HEK293 (cell line): ENCODE data around the gene FGD1.
"Not testable (repeated sequence)": the region's sequence is repeated elsewhere in the genome, so short reads cannot be mapped to it uniquely, and the experiment has no call there.

ENCODE experiments used
- CTCF ChIA-PET: fragments of 350-600 bp; formaldehyde crosslinking; extraction: SDS; loops from one replicate; lab custom pipeline; 2021; ENCODE audit warnings: antibody characterized with exemption; lab: Yijun Ruan, JAX
- POLR2A ChIA-PET: fragments of 300-600 bp; formaldehyde crosslinking; extraction: SDS; loops from one replicate; lab custom pipeline; 2020; ENCODE audit warnings: antibody characterized with exemption, inconsistent platforms; lab: Yijun Ruan, JAX
- H3K27ac ChIP-seq: fragments of 200-500 bp; sonication (Bioruptor generic); 2 replicates; pipeline ENCODE4 v1.5.1; 2014; ENCODE audit warnings: low read depth, low read length, control low read depth, inconsistent platforms; ENCODE audit errors: extremely low read depth
- H3K36me3 ChIP-seq, 2 experiments: fragments of 200-500 bp in 1 of 2; sonication (Bioruptor generic) in 1 of 2; 1 replicate in 1 of 2; 2 replicates in 1 of 2; pipeline ENCODE4 v1.5.1; 2014 to 2017; ENCODE audit warnings: inconsistent platforms in 2 of 2, low read length in 2 of 2; ENCODE audit not compliant: control insufficient read depth in 2 of 2, insufficient read depth in 1 of 2
- H3K4me1 ChIP-seq: fragments of 200-500 bp; sonication (Bioruptor generic); 2 replicates; pipeline ENCODE4 v1.5.1; 2014; ENCODE audit warnings: mild to moderate bottlenecking, low read length, inconsistent platforms; ENCODE audit not compliant: control insufficient read depth, insufficient read depth
- H3K4me3 ChIP-seq: 2 replicates; pipeline ENCODE4 v1.5.1; 2011; ENCODE audit warnings: low read depth, mild to moderate bottlenecking, control low read depth, low read length, moderate library complexity
- H3K9me3 ChIP-seq: fragments of 200-500 bp; sonication (Bioruptor generic); 2 replicates; pipeline ENCODE4 v1.5.1; 2014; ENCODE audit warnings: low read depth, low read length, inconsistent platforms; ENCODE audit not compliant: control insufficient read depth, insufficient read depth
- EGR2 ChIP-seq: fragments of 450-650 bp; formaldehyde crosslinking; IDR thresholded peaks from 2 replicates; pipeline ENCODE4 v1.5.1; 2016; ENCODE audit warnings: low read depth, missing biosample characterization, missing genetic modification characterization
- GLIS2 ChIP-seq: fragments of 450-650 bp; formaldehyde crosslinking; IDR thresholded peaks from 2 replicates; pipeline ENCODE4 v1.5.1; 2016; ENCODE audit warnings: missing biosample characterization, missing genetic modification characterization
- IKZF3 ChIP-seq: fragments of 450-650 bp; IDR thresholded peaks from 2 replicates; pipeline ENCODE4 v1.5.0; 2018; ENCODE audit warnings: missing biosample characterization, mild to moderate bottlenecking, missing genetic modification characterization, moderate library complexity
- PRDM1 ChIP-seq: fragments of 450-650 bp; formaldehyde crosslinking; IDR thresholded peaks from 2 replicates; pipeline ENCODE4; 2016; ENCODE audit warnings: missing biosample characterization, missing genetic modification characterization
- PRDM10 ChIP-seq: fragments of 450-650 bp; formaldehyde crosslinking; IDR thresholded peaks from 2 replicates; pipeline ENCODE4 v1.5.1; 2016; ENCODE audit warnings: missing biosample characterization, missing genetic modification characterization
- REPIN1 ChIP-seq: fragments of 450-650 bp; formaldehyde crosslinking; IDR thresholded peaks from 2 replicates; pipeline ENCODE4 v1.5.1; 2017; ENCODE audit warnings: missing biosample characterization, missing genetic modification characterization, low read depth
- SCRT2 ChIP-seq: fragments of 450-650 bp; formaldehyde crosslinking; IDR thresholded peaks from 2 replicates; pipeline ENCODE4 v1.5.1; 2016; ENCODE audit warnings: missing biosample characterization, missing genetic modification characterization
- TCF7L2 ChIP-seq: IDR thresholded peaks from 2 replicates; pipeline ENCODE4 v1.6.1; 2011; ENCODE audit warnings: low read depth, mild to moderate bottlenecking, inconsistent platforms, low read length, moderate library complexity, borderline replicate concordance
- ZBTB17 ChIP-seq: fragments of 450-650 bp; formaldehyde crosslinking; IDR thresholded peaks from 2 replicates; pipeline ENCODE4 v1.5.1; 2016; ENCODE audit warnings: missing biosample characterization, missing genetic modification characterization
- ZBTB8A ChIP-seq: fragments of 450-650 bp; formaldehyde crosslinking; IDR thresholded peaks from 2 replicates; pipeline ENCODE4 v1.5.1; 2016; ENCODE audit warnings: missing biosample characterization, missing genetic modification characterization
- ZFHX2 ChIP-seq: fragments of 450-650 bp; formaldehyde crosslinking; conservative IDR thresholded peaks from 2 replicates; pipeline ENCODE4 v1.5.1; 2016; ENCODE audit warnings: missing biosample characterization, missing genetic modification characterization
- ZNF10 ChIP-seq: fragments of 450-650 bp; formaldehyde crosslinking; IDR thresholded peaks from 2 replicates; pipeline ENCODE4 v1.5.1; 2017; ENCODE audit warnings: missing biosample characterization, missing genetic modification characterization
- ZNF146 ChIP-seq: fragments of 450-650 bp; formaldehyde crosslinking; IDR thresholded peaks from 2 replicates; pipeline ENCODE4 v1.5.1; 2016; ENCODE audit warnings: missing biosample characterization, missing genetic modification characterization
- ZNF335 ChIP-seq: fragments of 450-650 bp; formaldehyde crosslinking; conservative IDR thresholded peaks from 2 replicates; pipeline ENCODE4 v1.5.1; 2016; ENCODE audit warnings: missing biosample characterization, missing genetic modification characterization
- ZNF416 ChIP-seq: fragments of 450-650 bp; formaldehyde crosslinking; IDR thresholded peaks from 2 replicates; pipeline ENCODE4 v1.5.1; 2016; ENCODE audit warnings: missing biosample characterization, missing genetic modification characterization

The FGD1 gene

GRCh38 chrX:54495814-54496516, at the start of gene FGD1 (continued):
- TF ChIP-seq PRDM10 (tag by site-specific recombination) (peak; percentile 58; the same call in 1 of the 2 replicates), ZNF416 (no peak), IKZF3 (tag by site-specific recombination) (0 out of 2 replicates have a peak, but pooled peaks have one; percentile 8), ZNF10 (tag by site-specific recombination) (no peak), SCRT2 (tag by site-specific recombination) (no peak), EGR2 (tag by site-specific recombination) (peak; percentile 52; the same call in 1 of the 2 replicates), ZNF335 (peak; percentile 69), ZBTB17 (tag by site-specific recombination) (0 out of 2 replicates have a peak, but pooled peaks have one; percentile 12), ZBTB8A (tag by site-specific recombination) (peak; percentile 12; the same call in 1 of the 2 replicates)
- TF ChIP-seq, all 188 proteins: peak for 21

- POLR2A ChIA-PET, H3K4me1 ChIP-seq, H3K27ac ChIP-seq, CTCF ChIA-PET, H3K9me3 ChIP-seq, H3K4me3 ChIP-seq: not testable (repeated sequence)
- H3K36me3 ChIP-seq, result peaks cover 40 to 84% of the 10 kb centered on the region in 2 experiments
- peak; percentile 95 for TF ChIP-seq ZNF146 (tag by site-specific recombination)
Measured at GRCh38 chrX:54542239-54542638, 46.2 kb upstream of the FGD1 start.

- peaks cover 32 to 75% of the 10 kb centered on the region in 2 experiments; a peak in 2 of 3 replicates for H3K36me3 ChIP-seq
- H3K9me3 ChIP-seq, result no peaks in the 10 kb centered on the region
- no peak overlapping the region for H3K4me3 ChIP-seq
- H3K27ac ChIP-seq, result no peak overlapping the region
- ChIA-PET POLR2A (interaction anchor here (1.0 kb wide), 1 partner anchor 11 kb away, joined by 3 read pairs; the partner anchor contains the start of gene GNL3L), CTCF (no interaction called here)
- no peak for TF ChIP-seq GLIS2 (tag by site-specific recombination)
- 0 out of 2 replicates have a peak, but pooled peaks have one; percentile 25 for TF ChIP-seq PRDM1 (tag by site-specific recombination)
- no peak for TF ChIP-seq TCF7L2
- H3K4me1 ChIP-seq, result no peaks in the 10 kb centered on the region
Measured at GRCh38 chrX:54540289-54540688, 44.3 kb upstream of the FGD1 start.

- no peaks in the 10 kb centered on the region for H3K9me3 ChIP-seq
- H3K4me3 ChIP-seq, result no peak overlapping the region
- TF ChIP-seq EGR2 (tag by site-specific recombination), result peak; percentile 91
- TF ChIP-seq ZFHX2, result peak; percentile 58
- no peak for TF ChIP-seq REPIN1 (tag by site-specific recombination)
- no peaks in the 10 kb centered on the region; the same call in 1 of the 2 replicates for H3K4me1 ChIP-seq
- CTCF ChIA-PET, result no interaction called here
- no peak overlapping the region for H3K27ac ChIP-seq
- H3K36me3 ChIP-seq, result peaks cover 17 to 58% of the 10 kb centered on the region in 2 experiments; a peak in 2 of 3 replicates
- POLR2A ChIA-PET, result no interaction called here
Measured at GRCh38 chrX:54534271-54534670, 38.2 kb upstream of the FGD1 start.
